ENCODE data around the gene KAZALD1. TPM values are rescaled to one million over a fixed set of nuclear protein-coding genes. Genes with fewer than 3 reads are reported as not detected.

KAZALD1 gene
- total RNA-seq, 1 experiment from 2014 or later, result 24.9 TPM

GRCh38 chr10:101054876-101055275, 6.9 kb upstream of the KAZALD1 start:
- CTCF ChIA-PET, result interaction anchor here (0.8 kb wide), 1 partner anchor 36 kb away, joined by 3 read pairs; no protein-coding TSS in a partner anchor
- POLR2A ChIA-PET (ENCODE audit: unreplicated experiment), result no interaction called here
- no peaks in the 10 kb centered on the region for H3K9me3 ChIP-seq (ENCODE audit: low read length)

GRCh38 chr10:101055411-101055810, 6.4 kb upstream of the KAZALD1 start:
- Histone ChIP-seq H3K4me1 (ENCODE audit: insufficient read depth, low read length) (peaks cover 26% of the 10 kb centered on the region), H3K9me2 (replicated peaks; ENCODE audit: low read length) (no peaks in the 10 kb centered on the region), H3K4me2 (ENCODE audit: low read length) (no peak overlapping the region), H3K36me3 (ENCODE audit: low read depth, low read length) (no peaks in the 10 kb centered on the region), H3K79me2 (ENCODE audit: low read length) (peaks cover 66% of the 10 kb centered on the region), H3K27me3 (ENCODE audit: low read length) (no peaks in the 10 kb centered on the region), H4K20me1 (ENCODE audit: low read length) (no peaks in the 10 kb centered on the region), H3K27ac (ENCODE audit: low read length) (no peak overlapping the region), H2AFZ (ENCODE audit: low read length) (no peak overlapping the region), H3F3A (ENCODE audit: low read length, unreplicated experiment) (no peaks in the 10 kb centered on the region), H3K4me3 (ENCODE audit: low read length) (no peak overlapping the region), H3K9me3 (ENCODE audit: low read length) (no peaks in the 10 kb centered on the region), H3K9ac (ENCODE audit: low read length) (no peak overlapping the region)
- no TSS peak for BruUV-seq (replicated peaks)
- TF ChIP-seq CTCF (conservative IDR thresholded peaks at IDR 0.05; ENCODE audit: low read depth, low read length), result peak; percentile 37; the same call in 1 of the 2 replicates
- no peak for TF ChIP-seq EZH2 (IDR thresholded peaks at IDR 0.05; ENCODE audit: low read length, unreplicated experiment)
- DNase-seq, result no peak
- CTCF ChIA-PET, result interaction anchor here (0.8 kb wide), 1 partner anchor 36 kb away, joined by 3 read pairs; no protein-coding TSS in a partner anchor
- intact Hi-C loops (cut with micrococcal nuclease), result no loop called here
- POLR2A ChIA-PET (ENCODE audit: unreplicated experiment), result no interaction called here
- ATAC-seq, result no peak

More at GRCh38 chr10:101054876-101055275, 6.9 kb upstream of the KAZALD1 start:
- Histone ChIP-seq H3F3A (ENCODE audit: low read length, unreplicated experiment) (no peaks in the 10 kb centered on the region), H3K36me3 (ENCODE audit: low read depth, low read length) (no peaks in the 10 kb centered on the region), H3K27ac (ENCODE audit: low read length) (no peak overlapping the region), H3K4me2 (ENCODE audit: low read length) (no peak overlapping the region), H4K20me1 (ENCODE audit: low read length) (no peaks in the 10 kb centered on the region), H3K4me3 (ENCODE audit: low read length) (no peak overlapping the region), H3K79me2 (ENCODE audit: low read length) (peaks cover 61% of the 10 kb centered on the region), H3K27me3 (ENCODE audit: low read length) (no peaks in the 10 kb centered on the region), H3K9me2 (replicated peaks; ENCODE audit: low read length) (no peaks in the 10 kb centered on the region), H3K9ac (ENCODE audit: low read length) (no peak overlapping the region), H2AFZ (ENCODE audit: low read length) (no peak overlapping the region), H3K4me1 (ENCODE audit: insufficient read depth, low read length) (peaks cover 26% of the 10 kb centered on the region)
- intact Hi-C loops (cut with micrococcal nuclease), result no loop called here
- no peak for ATAC-seq
- no TSS peak for BruUV-seq (replicated peaks)
- no peak for DNase-seq
- TF ChIP-seq CTCF (conservative IDR thresholded peaks at IDR 0.05; ENCODE audit: low read depth, low read length) (no peak), EZH2 (IDR thresholded peaks at IDR 0.05; ENCODE audit: low read length, unreplicated experiment) (no peak), EZH2phosphoT487 (IDR thresholded peaks at IDR 0.05; ENCODE audit: borderline replicate concordance, low read length) (no peak)

GRCh38 chr10:101056365-101057151, 5.2 kb upstream of the KAZALD1 start:
- CTCF ChIA-PET, result no interaction called here
- Histone ChIP-seq H3F3A (ENCODE audit: low read length, unreplicated experiment) (no peaks in the 10 kb centered on the region), H3K4me1 (ENCODE audit: insufficient read depth, low read length) (peaks cover 29% of the 10 kb centered on the region), H3K9me2 (replicated peaks; ENCODE audit: low read length) (no peaks in the 10 kb centered on the region), H3K79me2 (ENCODE audit: low read length) (peaks cover 71% of the 10 kb centered on the region), H3K27me3 (ENCODE audit: low read length) (no peaks in the 10 kb centered on the region), H3K4me3 (ENCODE audit: low read length) (no peak overlapping the region), H3K4me2 (ENCODE audit: low read length) (no peak overlapping the region; the same call in 1 of the 2 replicates), H3K27ac (ENCODE audit: low read length) (no peak overlapping the region), H2AFZ (ENCODE audit: low read length) (no peak overlapping the region), H3K9me3 (ENCODE audit: low read length) (no peaks in the 10 kb centered on the region), H3K9ac (ENCODE audit: low read length) (no peak overlapping the region), H3K36me3 (ENCODE audit: low read depth, low read length) (no peaks in the 10 kb centered on the region), H4K20me1 (ENCODE audit: low read length) (no peaks in the 10 kb centered on the region)
- POLR2A ChIA-PET (ENCODE audit: unreplicated experiment), result no interaction called here
- BruUV-seq (replicated peaks), result no TSS peak
- intact Hi-C loops (cut with micrococcal nuclease), result no loop called here
- no peak for DNase-seq
- TF ChIP-seq CTCF (conservative IDR thresholded peaks at IDR 0.05; ENCODE audit: low read depth, low read length) (no peak), EZH2 (IDR thresholded peaks at IDR 0.05; ENCODE audit: low read length, unreplicated experiment) (no peak), EZH2phosphoT487 (IDR thresholded peaks at IDR 0.05; ENCODE audit: borderline replicate concordance, low read length) (no peak)
- ATAC-seq, result no peak
